GM19025 (cell line): ENCODE data around the gene ECHS1.
A peak's percentile ranks its signal among the peaks of the same experiment; 100 is the strongest.
"Not testable (repeated sequence)": the region's sequence is repeated elsewhere in the genome, so short reads cannot be mapped to it uniquely, and the experiment has no call there.

Experiments used
- ATAC-seq: cut with Tn5 transposase; IDR thresholded peaks from one replicate; pipeline ENCODE4 v1.9.1; 2021; ENCODE audit warnings: mild to moderate bottlenecking, low read depth, moderate library complexity; ENCODE audit not compliant: unreplicated experiment

The ECHS1 gene

DNA sequence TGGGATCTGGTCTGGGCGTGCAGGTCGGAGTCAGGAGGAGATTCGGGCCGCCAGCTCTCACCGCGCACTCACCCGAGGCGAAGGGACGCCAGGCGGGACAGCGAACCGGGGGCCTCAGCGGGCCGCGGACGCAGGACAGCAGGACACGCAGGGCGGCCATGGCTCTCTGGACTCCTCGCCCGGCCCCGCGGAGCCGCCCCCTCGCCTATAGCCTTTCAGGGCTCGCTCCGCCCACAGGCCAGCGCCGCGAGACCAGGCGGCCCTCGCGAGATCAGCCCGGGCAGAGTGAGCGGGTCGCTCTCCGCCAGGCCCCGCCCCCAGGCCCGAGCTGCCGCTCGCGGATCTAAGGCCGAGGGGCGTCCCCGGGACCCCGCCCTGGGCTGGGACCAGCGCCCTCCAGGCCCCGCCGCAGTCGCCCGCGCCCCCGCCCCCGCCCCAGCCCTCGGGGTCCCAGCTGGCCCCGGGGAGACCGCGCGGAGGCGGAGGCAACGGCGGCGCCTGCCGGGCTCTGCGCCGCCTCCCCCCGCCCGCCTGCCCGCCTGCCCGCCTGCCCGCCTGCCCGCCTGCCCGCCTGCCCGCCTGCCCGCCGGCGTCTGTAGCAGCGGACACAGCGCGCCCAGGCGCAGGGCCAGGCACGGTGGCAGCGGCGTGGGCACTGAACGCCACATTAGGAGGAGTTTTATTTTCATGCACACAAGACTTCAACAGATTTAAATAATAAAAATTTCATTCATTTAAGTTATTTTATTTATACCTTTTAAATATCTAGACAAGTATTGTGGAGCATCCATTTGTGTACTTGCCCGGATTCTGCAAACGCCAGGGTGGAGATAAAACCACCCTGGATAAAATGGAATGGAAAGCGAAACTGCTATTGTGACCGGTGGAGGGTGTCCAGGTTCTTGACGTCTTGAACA, at the start of gene ECHS1:
ECHS1 (minus strand) TSS at position 181 of the 917 bp plus-strand sequence; CDS start at position 160, 21 bp downstream.
- peak; percentile 94 for ATAC-seq

- ATAC-seq = no peak
These were observed 49.2 kb upstream of the ECHS1 start for GRCh38 chr10:133422223-133422806.

- ATAC-seq = no peak
These were observed 48.4 kb upstream of the ECHS1 start for GRCh38 chr10:133421336-133422222.

DNA sequence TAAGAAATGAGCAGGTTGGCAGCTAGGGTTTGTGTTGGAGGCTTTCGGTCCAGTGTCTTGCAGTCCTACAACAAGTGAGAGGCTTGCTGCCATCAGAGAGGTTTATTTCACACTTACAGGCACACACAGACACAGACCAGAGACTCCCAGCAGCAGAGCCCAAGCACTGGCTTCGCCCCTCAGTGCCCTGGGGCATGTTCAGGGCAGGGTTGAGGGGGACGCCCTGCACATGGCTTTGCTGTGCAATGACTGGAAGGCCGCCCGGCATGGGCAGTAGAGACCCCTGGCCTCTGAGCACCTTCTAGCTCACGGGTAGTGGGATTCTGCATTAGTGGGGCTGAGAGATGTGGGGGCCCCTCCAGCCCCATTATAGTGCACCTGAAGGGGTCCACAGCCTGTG, 47.4 kb upstream of the ECHS1 start:
- ATAC-seq = no peak

GRCh38 chr10:133420028-133420427, 46.9 kb upstream of the ECHS1 start:
- ATAC-seq = no peak

DNA sequence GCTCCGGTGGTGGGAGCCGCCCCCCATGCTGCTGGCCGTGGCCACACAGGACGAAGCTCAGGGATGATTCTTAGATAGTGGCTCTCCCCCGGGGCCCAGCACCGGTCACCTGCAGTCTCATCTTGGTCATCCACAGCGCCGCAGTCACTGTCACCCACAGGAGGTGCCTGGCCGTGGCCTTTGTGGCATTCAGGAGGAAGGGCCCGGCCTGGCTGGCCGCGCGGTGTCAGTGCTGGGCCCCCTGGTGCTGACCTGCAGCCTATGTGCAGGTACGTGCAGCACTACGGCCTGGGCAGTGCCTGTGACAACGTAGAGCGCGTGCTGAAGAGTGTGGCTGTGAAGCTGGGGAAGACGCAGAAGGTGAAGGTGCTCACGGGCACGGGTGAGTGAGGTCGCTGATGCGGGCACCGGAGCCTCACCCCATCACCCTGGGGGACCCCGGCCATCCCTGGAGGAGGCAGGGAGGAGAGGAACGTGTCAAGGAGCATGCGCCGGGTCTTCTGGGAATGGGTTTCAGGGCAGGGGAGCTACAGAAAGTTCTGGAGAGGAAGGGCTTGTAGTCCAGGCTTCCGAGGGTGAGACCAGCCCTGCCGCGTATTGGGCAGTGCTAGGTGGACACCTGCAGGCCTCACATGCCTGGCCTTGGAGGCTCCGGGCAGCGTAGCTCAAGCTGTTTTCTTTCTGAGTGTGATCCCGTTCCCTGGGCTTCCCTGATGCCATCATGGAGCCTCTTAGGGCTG, 46.2 kb upstream of the ECHS1 start:
- no peak for ATAC-seq

DNA sequence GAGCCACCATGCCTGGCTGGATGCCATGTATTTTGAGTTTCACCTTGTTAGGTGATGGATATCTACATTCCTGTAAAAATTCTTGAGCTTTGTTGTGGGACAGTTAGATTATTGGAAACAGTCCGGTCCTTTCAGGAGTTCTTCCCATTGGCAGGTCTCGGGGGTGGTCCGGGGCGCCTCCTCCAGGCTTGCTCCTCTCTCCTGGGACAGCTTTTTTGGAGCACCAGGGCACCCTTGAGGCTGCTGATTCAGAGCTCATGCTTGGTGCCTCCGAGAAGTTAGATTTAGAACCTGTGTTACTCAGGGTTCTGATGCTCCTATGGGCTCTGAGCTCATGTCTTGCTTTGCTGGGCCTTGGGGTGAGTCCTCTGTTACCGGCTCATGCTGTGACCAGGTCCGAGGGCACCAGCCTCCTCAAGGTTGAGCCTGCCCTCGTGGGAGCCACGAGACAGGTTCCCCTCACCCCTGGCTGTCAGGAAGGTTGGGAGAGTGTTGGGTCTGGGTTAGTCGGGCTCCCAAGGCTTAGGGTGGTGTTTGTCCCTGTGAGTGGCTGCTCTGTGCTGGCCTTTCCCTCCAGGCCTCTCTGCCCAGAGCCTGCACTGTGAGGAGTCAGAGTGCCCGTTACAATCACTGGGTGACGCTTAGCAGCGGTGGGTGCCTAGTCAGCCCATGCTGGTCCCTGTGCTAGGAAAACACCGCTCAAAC, 45.3 kb upstream of the ECHS1 start:
- no peak for ATAC-seq

GRCh38 chr10:133415752-133416151, 42.6 kb upstream of the ECHS1 start:
- no peak for ATAC-seq

- ATAC-seq = not testable (repeated sequence)
These were observed 41.2 kb upstream of the ECHS1 start for GRCh38 chr10:133414401-133414800.

DNA sequence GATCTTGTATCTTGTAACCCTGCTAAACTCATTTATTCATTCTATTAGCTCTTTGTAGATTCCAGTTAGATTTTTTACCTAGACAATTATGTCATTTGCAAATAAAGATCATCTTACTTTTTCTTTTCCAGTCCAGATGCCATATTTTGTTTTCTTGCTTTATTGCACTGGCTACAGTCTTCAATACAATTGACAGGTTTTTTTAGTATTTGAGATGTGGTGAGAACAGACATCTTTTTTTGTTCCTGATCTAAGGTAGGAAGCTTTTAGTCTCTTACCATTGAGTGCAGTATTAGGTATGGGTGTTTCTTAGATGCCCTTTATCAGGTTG, 39.2 kb upstream of the ECHS1 start:
- no peak for ATAC-seq

DNA sequence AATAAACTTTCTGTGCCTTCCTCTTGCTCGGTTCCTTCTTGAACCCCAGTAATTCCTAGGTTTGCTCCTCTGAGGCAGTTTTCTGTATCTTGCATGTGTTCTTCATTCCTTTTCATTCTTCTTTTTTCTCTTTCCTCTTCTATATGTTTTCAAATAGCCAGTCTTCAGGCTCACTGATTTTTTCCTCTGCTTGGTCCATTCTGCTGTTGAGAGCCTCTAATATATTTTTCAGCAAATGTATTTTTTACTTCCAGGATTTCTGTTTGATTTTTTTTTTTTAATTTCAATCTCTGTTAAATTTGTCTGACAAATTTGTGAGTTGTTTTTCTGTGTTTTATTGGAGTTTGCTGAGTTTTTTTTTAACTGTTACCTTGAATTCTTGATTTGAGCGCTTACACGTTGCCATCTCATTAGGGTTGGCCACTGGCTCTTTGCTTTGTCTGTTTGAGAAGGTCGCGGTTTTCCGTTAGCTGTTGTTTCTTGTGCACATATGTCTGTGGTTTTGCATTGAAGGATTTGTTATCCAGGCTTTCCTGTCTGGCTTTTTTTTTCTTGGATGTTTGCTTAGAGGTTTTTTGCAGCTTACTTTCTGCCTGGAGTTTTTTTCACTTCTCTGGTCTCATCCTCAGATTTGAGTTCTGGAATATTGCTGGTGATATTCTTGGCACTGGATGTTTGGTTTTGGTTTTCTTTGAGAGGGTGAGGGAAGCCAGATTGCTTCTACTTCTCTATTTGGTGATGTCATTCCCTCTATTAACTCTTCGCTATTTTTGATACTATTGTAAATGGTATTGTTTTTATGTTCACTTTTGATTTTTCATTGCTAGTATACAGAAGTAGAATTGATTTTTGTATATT, 38.6 kb upstream of the ECHS1 start:
- no peak for ATAC-seq

DNA sequence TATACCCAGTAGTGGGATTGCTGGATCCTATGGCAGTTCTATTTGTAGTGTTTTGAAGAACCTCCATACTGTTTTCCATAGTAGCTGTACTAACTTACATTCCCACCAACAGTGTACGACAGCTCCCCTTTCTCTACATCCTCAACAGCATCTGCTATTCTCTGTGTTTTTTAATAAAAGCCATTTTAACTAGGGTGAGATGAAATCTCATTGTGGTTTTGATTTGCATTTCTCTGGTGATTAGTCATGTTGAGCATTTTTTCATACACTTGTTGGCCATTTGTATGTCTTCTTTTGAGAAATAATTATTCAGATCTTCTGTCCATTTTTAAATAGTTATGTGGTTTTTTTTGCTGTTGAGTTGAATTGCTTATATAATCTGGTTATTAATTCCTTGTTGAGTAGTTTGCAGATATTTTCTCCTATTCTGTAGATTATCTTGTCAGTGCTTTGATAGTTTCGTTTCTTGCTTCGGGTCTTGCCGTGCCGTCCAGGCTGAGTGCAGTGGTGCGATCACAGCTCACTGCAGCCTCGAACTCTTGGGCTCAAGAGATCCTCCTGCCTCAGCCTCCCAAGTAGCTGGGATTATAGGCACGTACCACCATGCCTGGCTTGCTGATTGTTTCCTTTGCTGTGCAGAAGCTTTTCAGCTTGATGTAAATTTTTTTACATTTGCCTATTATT, 32.8 kb upstream of the ECHS1 start:
- ATAC-seq = no peak

- ATAC-seq = no peak
These were observed 32.1 kb upstream of the ECHS1 start for GRCh38 chr10:133405272-133405671.

DNA sequence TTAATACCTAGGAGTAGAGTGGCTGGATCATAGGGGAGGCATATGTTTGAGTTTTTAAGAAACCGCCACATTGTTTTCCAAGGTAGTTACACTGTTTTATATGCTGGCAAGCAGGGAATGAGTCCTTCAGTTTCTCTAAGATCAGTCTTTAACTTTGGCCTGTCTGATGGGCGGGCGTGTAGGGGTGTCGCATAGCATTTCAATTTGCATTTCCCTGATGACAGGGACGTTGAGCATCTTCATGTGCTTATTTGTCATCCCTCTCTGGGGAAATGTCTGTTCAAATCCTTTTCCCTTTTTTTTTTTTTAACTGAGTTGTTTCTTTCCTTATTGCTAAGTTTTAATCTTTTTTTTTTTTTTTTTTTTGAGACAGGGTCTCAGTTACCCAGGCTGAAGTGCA, 30.6 kb upstream of the ECHS1 start:
- ATAC-seq = no peak

DNA sequence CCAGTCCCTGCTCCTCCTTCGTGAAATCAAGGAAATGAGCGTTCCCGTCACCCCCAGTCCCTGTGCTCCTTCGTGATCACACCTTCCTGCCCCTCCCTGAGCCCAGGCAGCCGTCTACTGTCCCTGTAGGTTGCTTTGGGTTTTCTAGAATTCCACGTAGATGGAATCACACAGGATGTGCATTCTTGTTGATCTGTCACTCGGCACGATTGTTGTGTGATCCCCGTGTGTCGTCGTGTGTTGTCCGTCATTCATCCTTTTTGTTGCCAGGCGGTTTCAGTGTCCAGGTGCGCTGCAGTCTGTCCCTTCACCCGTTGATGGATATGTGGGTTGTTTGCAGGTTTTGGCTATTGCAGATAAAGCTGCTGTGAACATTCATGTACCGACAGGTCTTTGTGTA, 30.2 kb upstream of the ECHS1 start:
- no peak for ATAC-seq

DNA sequence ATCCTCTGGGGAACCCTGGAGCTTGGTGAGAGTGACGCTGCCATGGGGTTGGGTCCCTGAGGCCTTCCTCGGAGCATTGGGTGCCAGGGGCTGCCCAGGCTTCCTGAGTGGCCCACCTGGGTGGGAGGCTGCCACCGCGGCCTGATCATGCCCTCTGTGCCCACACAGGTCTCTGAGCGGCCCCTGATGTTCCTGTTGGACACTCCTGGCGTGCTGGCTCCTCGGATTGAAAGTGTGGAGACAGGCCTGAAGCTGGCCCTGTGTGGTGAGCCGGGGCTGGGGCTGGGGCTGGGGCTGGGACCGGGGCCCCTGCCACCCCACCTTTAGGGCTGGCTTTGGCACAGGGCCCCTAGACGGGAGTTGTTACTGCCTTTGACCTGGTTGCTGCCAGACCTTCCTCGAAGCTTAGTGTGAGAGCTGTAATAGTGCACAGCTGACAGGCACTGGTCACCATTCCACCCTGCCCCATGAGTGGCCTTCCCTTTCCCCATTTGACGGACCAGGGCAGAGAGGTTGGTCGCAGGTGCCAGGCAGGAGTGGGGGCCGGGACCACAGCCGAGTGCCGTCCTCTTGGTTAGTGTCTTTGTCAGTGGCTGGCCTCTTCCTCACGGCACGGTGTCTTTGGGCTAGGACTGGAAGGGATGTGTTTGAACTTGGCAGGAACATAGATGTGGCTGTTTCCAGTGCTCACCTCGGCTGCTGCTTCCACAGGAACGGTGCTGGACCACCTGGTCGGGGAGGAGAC, 29.0 kb upstream of the ECHS1 start:
- ATAC-seq = no peak

- no peak for ATAC-seq
These were observed 28.3 kb upstream of the ECHS1 start for GRCh38 chr10:133401500-133401899.
